Panc1 (cell line): ENCODE data around the gene TOGARAM2.

ENCODE experiments used
- CTCF ChIP-seq: fragments of 450-650 bp; IDR thresholded peaks from 2 replicates; pipeline ENCODE4 v1.5.1; 2017; ENCODE audit warnings: mild to moderate bottlenecking
- POLR2AphosphoS5 ChIP-seq: IDR thresholded peaks from 2 replicates; pipeline ENCODE4 v1.6.1; 2012; ENCODE audit warnings: mild to moderate bottlenecking, low read depth, low read length, moderate library complexity
- REST ChIP-seq, 2 experiments: IDR thresholded peaks; 2 replicates each; pipeline ENCODE4 v1.6.1; 2011 to 2012; ENCODE audit warnings: low read depth in 2 of 2, control low read depth in 1 of 2, low read length in 1 of 2, mild to moderate bottlenecking in 1 of 2, moderate library complexity in 1 of 2; ENCODE audit not compliant: insufficient read depth in 1 of 2
- SIN3A ChIP-seq: IDR thresholded peaks from 2 replicates; pipeline ENCODE4 v1.6.1; 2012; ENCODE audit warnings: low read depth, mild to moderate bottlenecking, low read length, moderate library complexity, borderline replicate concordance; ENCODE audit not compliant: insufficient read depth

- TF ChIP-seq CTCF (no peak), POLR2AphosphoS5 (no peak), REST (IDR thresholded peaks at IDR 0.05; ENCODE audit: insufficient read depth in 1 of 2, low read depth in 2 of 2, low read length in 1 of 2) (no peak), SIN3A (no peak)
These were observed 98.8 kb downstream of the TOGARAM2 start for GRCh38 chr2:29079887-29080286.
